Stimulated activated CD4-positive, alpha-beta T cell treated with anti-CD3 and anti-CD28 coated beads, Interleukin-1b, Interleukin-23, amount 100 ng/mL, for 48 hours (primary cell): Measurements from ENCODE around the gene LRIG2.
"Not testable (repeated sequence)": the region's sequence is repeated elsewhere in the genome, so short reads cannot be mapped to it uniquely, and the experiment has no call there.

Source experiments
- DNase-seq: peaks from one replicate; pipeline ENCODE4 v3.0.0-alpha.2; 2020

LRIG2 gene

GRCh38 chr1:113128116-113128515 lies 55.1 kb downstream of the LRIG2 start:
- no peak for DNase-seq

DNA sequence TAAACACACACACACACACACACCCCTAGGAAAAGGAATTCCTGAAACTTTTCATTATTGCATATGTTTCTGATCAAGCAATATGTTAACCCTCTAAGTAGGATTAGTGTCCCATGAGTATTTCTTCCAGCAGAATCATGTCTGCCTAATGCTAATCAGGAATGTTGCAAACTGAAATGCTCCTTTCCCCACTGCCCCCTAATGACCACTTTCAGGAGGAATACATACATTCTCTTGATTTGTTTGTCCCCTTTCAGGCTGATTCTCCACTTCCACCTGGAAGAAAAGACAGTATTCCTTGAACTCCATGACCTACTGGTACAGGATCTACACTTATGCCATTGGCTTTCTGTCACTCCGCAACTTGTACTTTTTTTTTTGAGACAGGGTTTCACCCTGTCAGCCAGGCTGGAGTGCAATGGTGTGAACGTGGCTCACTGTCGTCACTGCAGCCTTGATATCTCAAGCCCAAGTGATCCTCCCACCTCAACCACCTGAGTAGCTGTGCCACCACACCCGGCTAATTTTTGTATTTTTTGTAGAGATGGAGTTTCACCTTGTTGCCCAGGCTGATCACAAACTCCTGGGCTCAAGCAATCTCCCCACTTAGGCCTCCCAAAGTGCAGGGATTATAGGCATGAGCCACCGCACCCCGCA lies 56.7 kb downstream of the LRIG2 start:
- DNase-seq, result no peak

GRCh38 chr1:113133038-113133437 lies 60.0 kb downstream of the LRIG2 start:
- peak; percentile 51 for DNase-seq

DNA sequence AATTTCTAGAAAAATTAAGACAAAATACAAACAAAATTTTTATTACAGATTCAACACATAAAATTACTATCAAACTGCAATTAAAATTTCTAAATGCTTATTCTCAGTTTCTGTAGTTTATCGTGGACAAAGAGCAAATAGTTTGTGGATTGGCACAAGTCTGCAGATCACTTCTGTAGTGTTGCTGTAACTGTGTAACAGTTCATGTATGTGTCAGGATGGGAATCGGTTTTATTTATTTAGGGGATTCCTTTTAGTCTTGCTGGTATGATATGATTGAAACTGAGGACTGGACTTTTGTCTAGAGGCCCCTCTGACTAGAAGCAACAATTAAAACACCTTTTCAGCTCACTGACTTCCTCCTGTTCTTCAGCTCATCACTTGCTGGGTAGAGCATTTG lies 60.8 kb downstream of the LRIG2 start:
- DNase-seq, result no peak

GRCh38 chr1:113135460-113135859 lies 62.5 kb downstream of the LRIG2 start:
- DNase-seq, result no peak

DNA sequence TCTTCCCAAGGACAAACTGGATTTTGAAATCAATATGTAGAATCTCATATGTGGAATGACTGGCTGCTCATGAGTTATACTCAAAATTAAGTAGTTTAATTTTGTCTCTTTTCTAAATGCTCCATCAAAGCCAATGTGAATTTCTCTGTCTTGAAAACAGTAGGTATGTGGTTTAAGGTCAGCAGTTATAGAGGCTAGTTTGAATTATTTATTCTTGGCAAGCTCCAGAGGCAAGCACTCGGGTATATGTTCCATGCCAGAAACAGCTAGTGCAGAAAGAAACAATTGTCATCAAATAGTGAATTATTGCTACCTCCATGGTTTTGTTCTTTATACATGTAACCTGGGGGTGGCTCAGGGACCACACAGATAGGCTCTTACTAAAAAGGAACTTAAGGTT lies 63.5 kb downstream of the LRIG2 start:
- no peak for DNase-seq

DNA sequence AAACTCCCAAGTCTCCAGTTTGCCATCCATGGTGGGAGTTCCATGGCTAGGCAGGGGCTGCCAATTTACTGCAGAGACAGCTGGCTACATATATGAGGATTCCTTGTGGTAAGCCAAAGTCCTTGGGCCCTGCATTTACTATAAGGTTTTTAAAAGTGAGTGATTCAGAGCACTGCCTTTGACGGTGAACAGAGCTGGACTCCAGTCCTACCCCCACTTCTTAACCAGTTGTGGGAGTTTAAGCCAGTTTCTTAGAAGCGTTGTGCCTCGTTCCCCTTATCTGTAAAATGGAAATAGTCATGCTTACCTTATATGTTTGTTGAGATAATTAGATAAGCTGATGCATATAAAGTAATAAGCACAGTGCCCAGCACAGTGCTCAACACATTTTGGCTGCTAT lies 64.6 kb downstream of the LRIG2 start:
- no peak for DNase-seq

DNA sequence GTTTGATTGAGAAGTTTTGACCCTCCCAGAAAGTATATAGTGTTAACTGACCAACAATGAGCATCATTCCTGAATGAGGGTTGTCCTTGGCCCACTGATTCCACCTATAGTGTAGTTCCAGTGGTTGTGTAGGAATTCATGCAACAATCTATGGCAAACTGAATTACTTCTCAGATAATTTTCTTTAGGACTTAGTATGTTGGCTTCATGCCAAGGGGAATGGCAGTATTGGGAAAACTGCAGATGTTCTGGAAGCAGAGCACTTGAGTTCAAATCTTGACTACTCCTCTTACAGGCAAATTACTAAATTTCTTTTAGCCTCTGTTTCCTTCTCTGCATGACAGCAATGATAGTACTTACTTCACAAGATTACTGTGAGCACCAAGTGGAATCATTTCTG lies 65.8 kb downstream of the LRIG2 start:
- no peak for DNase-seq

- DNase-seq, result no peak
Measured at GRCh38 chr1:113140176-113140575, 67.2 kb downstream of the LRIG2 start.

DNA sequence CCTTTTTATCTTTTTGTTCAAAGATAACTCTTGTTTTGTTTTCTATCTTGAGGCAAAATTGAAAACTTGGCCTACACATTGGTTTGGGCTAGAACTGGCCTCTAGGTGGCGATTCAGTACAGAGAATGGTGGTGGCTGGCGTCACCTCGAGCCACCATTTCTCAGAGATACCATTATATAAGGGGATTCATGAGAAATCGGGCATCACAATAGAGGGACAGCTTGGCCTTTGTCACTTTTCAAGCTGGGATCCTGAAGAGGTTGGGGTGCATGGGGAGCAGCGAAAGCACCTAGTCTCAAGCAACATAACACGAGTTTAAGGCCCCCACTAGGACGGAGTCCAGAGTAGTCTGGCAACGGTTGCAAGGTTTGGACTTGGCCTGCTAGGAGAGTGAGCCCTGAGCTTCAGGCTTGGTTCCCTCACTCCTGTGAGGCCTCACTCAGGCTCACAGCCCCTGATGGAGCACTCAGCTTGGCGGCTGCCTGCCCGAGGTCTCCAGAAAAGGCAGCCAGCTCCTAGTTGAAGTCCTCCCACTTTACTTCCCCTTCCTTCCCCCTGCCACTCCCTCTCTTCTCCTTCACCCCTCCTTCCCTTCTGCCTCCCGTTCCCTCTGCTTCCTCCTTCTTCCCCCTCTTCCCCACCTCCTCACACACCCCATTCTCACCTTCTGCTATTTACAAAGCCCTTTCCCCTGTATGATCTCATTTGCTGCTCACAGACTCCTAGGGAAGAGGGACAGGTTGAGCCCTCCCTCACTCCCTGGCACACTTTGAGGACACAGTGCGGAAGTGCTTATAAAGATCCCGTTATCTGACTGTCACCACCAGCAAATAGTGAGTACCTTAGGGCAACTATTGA lies 67.8 kb downstream of the LRIG2 start:
- DNase-seq, result peak; percentile 30

GRCh38 chr1:113141650-113142473 lies 68.9 kb downstream of the LRIG2 start:
- no peak for DNase-seq

- no peak for DNase-seq
Measured at GRCh38 chr1:113142791-113143190, 69.8 kb downstream of the LRIG2 start.

DNA sequence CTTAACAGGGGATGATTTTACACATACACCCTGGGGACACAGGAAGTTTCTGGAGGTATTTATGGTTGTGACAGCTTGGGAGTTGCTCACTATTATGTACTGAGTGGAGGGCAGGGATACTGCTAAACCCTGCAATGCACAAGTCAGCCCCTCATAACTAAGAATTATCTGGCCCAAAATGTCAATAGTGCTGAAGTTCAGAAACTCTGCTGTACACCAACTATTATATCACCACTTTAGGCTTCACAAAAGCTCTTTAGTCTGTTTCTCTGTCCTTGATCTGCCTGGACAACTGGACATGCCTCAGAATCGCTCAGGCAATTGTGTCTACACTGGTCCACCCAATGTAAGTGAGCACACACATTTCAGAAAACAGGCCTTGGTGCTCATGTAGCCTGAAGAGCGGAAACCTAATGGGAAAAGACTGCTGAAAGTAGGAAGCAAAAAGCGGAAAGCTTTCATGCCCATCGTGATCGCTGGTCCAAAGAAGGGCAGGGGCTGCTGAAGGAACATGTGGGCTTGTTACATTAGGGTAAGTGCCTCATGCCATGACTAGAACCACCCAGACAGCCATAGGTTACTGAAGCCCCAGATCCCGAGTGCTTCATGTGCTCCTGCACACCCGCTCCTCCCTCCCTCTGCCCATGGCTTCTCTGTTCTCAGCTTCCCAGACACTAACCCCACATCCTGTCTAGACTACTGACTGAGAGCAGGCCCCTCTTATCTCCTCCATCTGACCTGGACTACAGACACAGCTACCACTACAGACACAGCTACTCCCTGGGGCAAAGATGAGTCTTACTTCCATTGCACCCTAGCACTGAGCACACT lies 73.5 kb downstream of the LRIG2 start:
- DNase-seq, result peak; percentile 8

DNA sequence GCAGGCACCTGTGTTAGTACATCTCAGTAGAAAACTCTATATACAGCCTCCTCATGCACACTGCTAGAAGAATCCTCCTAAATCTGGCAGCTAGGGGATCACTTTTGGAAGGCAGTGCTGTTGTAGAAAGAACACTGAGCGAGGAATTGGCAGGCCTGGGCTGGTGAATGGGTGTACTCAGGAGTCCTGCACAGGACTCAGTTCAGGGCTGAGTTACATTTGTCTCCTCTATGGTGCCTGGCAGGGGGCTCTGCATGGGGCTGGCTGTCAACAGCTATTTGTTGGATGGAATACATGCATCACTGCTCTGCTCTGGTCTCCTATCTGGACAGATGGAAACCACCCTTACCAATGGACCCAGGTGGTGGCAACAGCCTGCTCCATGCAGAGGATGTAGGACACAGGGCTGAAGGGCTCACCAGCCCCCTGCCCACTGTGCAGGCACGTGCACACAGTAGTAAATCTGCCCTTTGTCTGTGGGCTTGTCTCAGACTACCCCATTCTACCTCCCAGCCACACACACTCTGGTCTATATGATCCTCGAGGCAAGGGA lies 74.2 kb downstream of the LRIG2 start:
- DNase-seq, result no peak

DNA sequence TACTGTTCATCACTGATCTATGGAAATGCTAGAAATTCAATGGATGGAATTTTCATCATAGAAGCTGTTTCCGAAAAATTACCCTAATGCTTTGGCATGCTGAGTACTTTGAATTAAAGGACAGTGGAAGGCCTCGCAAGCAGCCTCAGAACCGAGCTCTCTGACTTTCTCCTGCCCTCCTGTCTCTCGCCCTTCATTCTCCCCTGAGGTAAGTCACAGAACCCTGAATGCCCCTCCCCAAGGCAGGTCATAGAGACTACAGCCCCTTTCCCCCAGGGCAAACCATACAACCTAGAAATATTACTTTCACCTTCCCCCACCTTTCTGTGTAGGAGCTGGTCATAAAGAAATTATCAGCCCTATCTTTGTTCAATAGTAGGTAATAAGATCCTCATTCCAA lies 74.8 kb downstream of the LRIG2 start:
- no peak for DNase-seq

GRCh38 chr1:113150494-113150893 lies 77.5 kb downstream of the LRIG2 start:
- not testable (repeated sequence) for DNase-seq

DNA sequence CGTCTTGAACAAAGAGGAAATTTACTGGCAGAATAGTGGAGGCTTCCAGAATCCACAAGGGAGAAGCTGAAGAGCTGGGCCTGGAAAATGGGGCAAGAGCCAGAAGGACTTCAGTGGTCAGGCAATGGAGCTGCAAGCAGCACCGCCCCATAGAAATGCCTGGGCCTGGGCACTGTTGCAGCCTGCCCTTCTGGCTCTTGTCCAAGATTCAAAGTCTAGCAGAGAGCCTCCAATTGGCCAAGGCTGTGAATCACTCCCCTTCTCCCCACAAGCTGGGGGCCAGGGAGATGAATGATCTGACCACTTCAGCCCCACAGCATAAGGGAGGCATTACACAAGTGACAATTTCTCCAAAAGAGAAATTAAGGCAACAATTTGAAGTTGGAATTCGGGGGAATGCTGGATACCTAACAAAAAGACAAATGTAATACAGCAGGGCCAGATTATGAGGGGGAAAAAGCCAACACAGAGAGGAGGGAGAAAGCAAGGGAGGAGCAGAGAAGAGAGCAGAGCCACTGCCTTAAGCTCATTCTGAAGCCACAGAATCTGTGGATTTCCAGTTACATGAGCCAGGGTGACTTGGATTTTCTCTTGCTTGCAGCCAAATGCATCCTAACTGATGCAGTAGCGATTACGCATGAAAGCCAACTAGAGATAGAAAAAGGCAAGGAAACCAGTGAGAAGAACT lies 80.3 kb downstream of the LRIG2 start:
- no peak for DNase-seq

- no peak for DNase-seq
Measured at GRCh38 chr1:113156368-113156767, 83.4 kb downstream of the LRIG2 start.

DNA sequence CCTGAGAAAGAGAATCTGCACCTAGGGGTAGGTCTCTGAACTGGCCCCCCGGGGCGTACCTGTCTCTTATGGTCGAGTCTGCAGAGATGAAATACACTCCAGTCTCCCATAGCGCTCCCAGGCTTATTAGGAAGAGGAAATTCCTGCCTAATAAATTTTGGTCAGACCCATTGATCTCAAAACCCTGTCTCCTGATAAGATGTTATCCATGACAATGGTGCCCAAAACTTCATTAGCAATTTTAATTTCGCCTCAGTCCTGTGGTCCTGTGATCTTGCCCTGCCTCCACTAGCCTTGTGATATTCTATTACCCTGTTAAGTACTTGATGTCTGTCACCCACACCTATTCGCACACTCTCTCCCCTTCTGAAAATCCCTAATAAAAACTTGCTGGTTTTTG lies 85.7 kb downstream of the LRIG2 start:
- not testable (repeated sequence) for DNase-seq

DNA sequence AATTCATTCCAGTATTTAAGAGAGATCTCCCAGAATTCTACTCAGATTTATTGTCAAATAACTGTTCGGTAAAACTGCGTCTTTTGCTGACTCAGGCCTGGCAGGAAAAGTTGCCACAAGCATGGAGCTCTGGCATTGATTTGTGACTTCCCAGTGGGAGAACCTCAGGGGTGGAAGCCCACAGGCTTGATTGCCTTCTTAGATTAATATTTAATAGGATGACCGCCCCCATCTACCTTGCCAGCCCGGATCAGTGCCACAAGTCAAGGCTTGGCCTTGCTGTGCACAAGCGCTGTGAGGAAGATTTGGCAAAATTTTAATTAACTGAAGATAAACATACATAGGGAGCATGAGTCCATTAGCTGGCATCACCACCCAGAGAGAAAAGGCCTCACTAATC lies 93.5 kb downstream of the LRIG2 start:
- no peak for DNase-seq

- DNase-seq, result no peak
Measured at GRCh38 chr1:113168946-113169345, 95.9 kb downstream of the LRIG2 start.

- DNase-seq, result no peak
Measured at GRCh38 chr1:113169591-113169990, 96.6 kb downstream of the LRIG2 start.
